H1 (cell line): Measurements from ENCODE around the gene NR4A1. TPM values are rescaled to one million over a fixed set of nuclear protein-coding genes. Genes with fewer than 3 reads are reported as not detected.

ENCODE experiments used
- CTCF ChIP-seq, 3 experiments: IDR thresholded peaks; 1 replicate in 2 of 3; 2 replicates in 1 of 3; pipeline versions ENCODE4 v1.5.1 to v1.6.1; 2011; ENCODE audit warnings: low read length in 3 of 3, mild to moderate bottlenecking in 3 of 3, inconsistent platforms in 2 of 3, low read depth in 1 of 3, moderate library complexity in 1 of 3; ENCODE audit not compliant: insufficient read depth in 1 of 3; ENCODE audit errors: control extremely low read depth in 1 of 3
- polyA plus RNA-seq, 7 experiments: library from polyadenylated mRNA; depleted of rRNA in 3 of 7; stranded (reverse) in 5 of 7; unstranded in 2 of 7; fragments of >200 nt in 5 of 7; fragments of 200-250 nt in 2 of 7; gene quantifications; 1 replicate in 5 of 7; 2 replicates in 1 of 7; 4 replicates in 1 of 7; pipeline versions ENCODE4 v1.2.1 to v1.2.3, GENCODE V29; 2011 to 2013; ENCODE audit warnings: missing spikeins in 2 of 7, mixed read lengths in 2 of 7
- total RNA-seq: library from RNA; stranded (reverse); fragmentation: NEBNext Ultra II Directional; extraction: Animal tissue kit (Norgen Biotek cat#: 25700); gene quantifications from 2 replicates; pipeline ENCODE4 v1.2.1, GENCODE V29; 2021

Gene NR4A1
- total and polyA plus RNA-seq, 2 of the 8 experiments (the other 6 are each of a cell fraction or from before 2014, with no cell fraction given) = 18.7 to 23.3 TPM

- TF ChIP-seq CTCF (IDR thresholded peaks at IDR 0.05; ENCODE audit: control extremely low read depth in 1 of 3, insufficient read depth in 1 of 3, low read depth in 1 of 3, low read length in 3 of 3) = no peak
These were observed 18.3 kb upstream of the NR4A1 start (continued) for GRCh38 chr12:52032804-52033445.
